HK-2 (cell line): ENCODE results near the gene IL16.

Experiments used
- DNase-seq: peaks from one replicate; pipeline ENCODE4 v3.0.0-alpha.2; 2018; ENCODE audit not compliant: unreplicated experiment

The IL16 gene

DNA sequence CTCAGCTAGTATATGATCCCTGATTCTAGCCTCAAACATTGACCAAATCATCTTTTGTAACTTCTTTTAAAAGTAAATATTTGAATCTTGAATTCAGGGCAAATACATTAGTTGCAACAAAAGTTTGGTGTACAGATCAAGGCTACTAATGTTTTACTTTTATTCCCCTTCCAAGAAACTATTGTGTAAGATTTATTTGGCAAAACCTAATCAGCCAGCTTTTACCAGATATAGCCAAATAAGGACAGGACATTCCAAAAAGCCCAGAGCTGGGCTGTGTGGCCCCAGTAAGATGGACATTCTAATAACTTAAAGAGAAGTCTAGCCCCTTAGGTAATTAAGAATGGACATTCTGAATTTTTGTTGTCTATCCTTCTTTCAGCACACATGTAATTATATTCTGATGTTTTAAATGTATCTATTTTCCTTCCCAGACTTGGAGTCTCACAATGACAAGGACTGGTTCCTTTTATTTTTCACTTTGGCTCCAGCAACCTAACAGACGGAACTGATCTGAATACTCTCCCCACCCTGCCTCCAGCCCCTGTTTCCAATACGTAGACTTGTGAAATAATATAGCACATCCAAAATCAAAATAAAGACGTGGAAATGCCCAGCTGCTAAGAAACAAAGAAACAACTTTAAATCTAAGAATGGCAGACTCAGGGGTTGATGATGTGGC is 79.2 kb downstream of the IL16 start:
- no peak for DNase-seq

DNA sequence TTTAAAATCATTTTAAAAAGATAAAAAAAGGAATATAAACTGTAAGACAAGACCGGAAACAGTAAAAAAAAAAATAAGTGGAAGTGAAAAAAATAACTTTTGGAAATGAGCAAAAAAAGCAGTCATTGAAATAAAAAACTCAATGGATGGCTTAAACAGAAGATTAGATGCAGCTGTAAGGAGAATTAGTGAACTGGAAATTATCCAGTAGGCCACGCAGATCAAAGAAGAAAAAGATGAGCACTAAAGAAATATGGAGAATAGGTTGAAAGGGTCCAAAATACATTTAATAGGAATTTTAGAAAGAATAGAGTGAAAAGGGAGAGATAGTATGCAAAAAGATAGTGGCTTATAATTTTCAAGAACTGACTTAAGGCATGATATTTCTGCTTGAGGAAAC is 80.3 kb downstream of the IL16 start:
- no peak for DNase-seq

DNA sequence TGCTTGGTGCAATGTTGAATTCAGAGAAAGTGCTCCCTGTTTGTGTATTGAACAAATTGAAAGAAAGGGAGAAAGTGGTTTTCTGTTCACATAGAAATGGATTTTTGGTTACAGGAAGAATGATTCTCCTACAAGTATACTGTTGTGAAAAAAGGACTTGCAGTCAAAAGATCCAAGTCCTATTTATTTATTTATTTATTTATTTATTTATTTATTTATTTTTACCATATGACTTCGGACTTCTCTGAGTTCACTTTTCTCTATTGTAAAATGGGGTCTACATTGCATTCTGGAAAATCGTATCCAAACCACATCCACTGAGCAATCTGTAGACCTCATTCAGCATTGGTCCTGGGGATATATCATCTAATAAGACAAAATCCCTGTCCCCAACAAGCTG is 81.2 kb downstream of the IL16 start:
- no peak for DNase-seq

DNA sequence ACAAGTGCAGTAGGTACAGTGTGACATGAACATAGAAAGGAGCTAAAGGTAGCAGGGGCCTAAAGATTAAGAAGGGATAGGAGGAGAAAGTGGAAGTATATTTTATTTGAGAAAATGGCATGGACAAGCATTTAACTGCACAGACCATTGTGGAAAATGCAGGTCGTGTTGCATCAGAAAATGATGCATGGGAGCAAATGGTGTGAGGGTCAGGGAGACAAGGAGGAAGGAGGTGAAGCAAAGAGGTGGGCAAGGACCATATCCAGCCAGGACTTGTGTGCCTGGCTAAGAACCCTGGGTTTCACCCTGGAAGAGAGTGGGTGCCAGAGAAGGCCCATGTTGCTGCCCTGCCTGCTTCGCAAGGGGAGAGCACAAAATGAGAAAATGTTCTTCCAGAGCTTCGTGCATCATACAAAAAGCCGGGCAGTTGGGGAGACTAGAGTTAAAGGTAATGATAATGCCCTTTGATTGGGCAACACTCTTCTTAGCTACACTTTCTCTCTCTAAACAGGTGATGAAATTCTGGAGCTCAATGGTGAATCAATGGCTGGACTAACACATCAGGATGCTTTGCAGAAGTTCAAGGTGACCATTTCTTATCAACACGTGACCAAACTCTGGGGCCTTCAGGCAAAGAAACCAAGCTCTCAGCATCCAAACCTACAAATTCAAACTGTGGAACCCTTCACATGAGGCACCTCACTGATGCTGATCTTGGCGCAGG is 81.8 kb downstream of the IL16 start:
- DNase-seq: no peak

DNA sequence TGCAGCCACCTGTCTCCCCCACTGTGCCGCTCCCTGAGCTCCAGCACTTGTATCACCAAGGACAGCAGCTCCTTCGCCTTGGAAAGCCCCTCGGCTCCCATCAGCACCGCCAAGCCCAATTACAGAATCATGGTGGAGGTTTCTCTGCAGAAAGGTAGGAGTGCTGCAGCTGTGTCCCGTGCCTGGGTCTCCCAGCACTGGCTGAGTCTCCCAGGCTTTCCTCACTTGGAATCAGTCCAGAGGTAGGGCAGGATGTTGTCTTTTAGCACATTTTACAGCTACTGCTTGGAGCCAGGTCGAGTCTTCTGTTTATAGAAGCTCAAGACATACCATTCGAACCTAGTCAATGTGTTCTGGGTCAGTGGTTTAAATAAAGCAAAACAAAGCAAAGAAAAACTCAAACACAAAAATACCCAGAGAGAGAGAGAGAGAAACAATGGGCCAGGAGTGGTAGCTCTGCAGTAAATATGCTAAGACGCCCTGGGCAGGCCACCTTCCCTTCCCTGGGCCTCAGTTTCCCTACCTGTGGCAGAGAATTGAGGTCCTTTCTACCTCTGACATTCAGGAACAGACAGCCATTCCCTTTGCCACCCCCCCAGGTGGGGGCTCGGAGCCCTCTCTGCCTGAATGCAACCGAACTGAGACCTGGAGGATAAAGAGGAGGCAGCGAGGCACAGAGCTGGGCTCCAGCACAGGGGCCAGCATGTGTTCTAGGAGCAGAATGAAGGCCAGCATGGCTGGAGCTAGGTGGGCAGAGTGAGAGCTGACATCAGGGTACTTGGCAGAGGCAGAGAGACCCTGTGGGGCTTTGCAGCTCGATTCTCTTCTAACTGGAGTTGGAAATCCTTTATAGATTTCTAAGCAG is 83.2 kb downstream of the IL16 start:
- no peak for DNase-seq

DNA sequence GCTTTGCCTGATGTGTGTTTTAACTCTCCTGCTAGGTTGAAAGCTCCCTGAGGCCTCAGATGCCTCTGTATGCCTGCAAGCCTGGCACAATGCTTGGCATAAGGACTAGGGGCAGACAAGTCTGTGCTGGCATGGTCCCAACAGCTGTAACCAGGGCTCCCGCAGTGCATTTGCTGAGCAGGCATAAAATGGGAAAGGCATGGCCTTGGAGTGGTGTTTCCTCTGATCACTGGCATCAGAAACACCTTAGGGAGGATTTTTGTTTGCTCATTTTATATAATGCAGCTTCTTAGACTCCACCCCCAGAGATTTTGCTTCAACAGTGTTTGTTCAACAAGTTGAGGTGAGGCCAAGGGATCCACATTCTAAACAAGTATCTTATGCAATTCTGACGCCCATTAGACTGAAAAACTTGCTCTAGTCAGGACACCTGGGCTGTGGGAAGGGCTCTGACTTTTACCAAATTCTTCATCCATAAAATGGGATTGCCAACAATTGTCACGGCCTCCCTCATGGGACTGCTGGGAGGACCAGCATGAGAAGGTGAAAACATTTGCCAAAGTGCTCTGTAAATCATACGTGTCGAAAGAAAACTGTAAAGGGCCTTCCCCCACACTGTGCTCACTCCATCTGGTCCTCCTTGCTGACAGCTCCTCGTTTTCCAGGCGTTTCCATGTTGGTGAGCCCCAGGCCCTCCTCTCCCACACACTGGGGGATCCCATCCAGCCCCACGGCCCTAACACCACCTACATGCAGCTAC is 84.2 kb downstream of the IL16 start:
- no peak for DNase-seq

DNA sequence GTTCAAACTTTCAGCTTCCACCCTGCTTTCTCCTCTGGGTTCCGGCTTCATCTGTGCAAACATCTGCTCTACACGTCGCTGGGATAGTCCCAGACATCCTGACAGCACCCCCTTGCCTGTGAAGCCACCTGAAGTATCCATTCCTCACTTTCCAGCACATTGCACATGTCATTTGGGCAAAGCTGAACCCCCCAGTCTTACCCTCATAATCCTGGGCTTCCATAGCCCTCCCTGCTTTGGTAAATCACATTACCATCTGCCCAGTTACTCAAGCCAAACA is 84.7 kb downstream of the IL16 start:
- no peak for DNase-seq

DNA sequence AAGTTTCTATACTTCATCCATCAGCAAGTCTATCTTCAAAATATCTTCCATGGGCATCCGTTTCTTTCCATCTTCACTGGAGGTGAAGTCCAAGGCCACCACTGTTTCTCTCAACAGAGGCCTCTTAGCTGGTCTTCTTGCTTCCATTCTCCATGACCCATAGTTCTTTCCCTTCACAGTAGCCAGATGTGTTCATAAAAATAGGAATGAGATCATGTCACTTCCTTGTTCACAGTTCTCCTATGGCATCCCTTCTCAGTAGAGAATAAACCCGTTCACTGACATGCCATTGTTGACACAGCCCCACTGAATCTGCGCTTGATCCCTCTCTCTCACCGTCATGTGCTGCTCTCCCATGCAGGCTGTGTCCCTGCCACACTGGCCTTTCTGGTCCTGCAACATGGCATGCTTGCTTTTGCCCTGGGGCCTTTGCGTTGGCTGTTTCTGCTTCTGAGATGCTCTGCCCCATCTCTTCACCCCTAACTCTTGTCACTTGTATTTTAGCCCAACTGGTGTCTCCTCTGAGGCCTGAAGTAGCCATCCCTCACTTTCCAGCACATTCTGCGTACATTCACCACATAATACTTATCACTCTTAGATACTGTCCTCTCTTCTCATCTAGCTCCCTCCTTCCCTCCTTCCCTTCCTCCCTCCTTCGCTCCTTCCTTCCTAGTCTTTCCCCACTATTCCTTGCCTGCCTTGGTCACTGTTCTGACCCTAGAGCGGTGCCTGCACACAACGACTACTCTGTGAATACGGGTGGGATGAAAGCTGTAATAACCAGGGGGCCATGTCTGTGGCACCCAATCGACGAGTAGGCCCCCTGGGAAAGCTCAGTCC is 85.3 kb downstream of the IL16 start:
- DNase-seq: no peak

DNA sequence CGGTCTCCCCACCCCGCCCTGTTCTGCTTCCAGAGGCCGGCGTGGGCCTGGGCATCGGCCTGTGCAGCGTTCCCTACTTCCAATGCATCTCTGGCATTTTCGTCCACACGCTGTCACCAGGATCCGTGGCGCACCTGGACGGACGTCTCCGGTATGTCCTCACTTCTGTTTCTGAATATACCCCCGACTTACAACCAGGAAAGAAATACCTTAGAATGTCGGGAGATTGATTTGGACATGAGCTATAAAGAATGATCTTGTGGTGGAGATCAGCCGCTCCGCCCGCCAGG is 85.9 kb downstream of the IL16 start:
- DNase-seq: no peak

DNA sequence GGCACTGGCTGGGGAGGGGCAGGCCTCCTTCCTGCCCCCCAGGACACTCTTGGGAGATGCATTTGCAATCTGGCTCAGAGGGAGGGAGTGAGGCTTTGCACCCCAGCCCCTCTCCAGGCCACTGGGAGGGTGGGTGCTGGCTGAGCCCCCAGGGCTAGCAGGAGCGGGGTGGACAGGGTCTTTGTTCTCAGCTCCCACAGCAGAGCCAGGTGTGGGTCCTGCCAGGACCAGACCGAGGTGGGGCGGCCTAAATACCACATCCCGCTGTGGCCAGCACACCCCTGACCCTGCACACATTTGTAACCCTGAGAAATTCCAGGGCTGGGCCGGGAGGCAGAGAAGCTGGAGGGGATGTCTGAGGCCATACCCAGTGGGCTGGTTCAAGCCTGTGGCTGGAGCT is 86.2 kb downstream of the IL16 start:
- no peak for DNase-seq

DNA sequence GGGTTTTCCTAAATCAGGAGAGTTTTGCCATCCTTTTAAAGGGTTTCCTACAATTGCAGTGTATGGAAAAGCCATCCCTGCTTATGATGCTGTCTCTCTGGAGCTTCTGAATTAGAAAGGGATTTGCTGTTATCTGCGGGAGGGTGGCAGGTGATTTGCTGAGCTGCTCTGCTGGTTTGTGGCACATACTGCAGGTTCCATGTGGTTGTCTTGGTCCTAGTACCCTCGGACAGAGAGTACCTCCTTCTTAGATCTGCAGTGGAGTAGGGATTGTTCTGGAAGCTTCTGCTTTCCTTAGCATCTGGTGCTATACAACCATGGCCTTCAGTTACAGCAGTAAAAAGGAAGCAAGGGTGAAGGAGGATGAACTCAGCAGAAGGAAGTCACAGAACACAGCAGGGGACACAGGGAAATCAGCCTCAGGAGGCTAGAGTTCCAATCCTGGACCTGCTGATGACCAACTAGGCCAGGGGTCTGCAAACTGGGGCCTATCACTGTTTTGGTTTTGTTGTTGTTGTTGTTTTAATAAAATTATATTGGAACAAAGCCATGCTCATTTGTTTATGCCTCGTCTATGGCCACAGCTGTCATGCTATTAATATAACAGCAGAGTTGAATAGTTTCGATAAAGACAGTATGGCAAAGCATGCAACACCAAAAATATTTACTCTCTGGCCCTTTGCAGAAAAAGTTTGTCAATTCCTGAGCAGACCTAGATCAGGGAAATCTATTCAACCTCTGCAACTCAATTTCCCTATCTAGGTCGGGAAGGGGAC is 87.8 kb downstream of the IL16 start:
- DNase-seq: no peak

DNA sequence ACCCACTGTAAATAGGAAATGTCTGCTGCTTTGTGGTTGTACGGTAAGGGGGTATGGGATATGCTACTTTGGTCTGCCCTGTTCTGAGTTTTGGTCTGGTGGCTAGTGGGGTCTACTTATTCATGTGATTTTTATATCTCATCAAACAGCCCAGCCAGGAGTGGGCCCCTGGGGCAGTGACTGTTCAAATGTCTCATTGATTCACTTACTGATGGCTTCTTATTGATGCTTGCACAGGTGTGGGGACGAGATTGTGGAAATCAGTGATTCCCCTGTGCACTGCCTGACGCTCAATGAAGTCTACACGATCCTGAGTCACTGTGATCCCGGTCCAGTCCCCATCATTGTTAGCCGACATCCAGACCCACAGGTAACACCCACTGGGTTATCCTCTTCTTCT is 88.8 kb downstream of the IL16 start:
- DNase-seq: no peak

DNA sequence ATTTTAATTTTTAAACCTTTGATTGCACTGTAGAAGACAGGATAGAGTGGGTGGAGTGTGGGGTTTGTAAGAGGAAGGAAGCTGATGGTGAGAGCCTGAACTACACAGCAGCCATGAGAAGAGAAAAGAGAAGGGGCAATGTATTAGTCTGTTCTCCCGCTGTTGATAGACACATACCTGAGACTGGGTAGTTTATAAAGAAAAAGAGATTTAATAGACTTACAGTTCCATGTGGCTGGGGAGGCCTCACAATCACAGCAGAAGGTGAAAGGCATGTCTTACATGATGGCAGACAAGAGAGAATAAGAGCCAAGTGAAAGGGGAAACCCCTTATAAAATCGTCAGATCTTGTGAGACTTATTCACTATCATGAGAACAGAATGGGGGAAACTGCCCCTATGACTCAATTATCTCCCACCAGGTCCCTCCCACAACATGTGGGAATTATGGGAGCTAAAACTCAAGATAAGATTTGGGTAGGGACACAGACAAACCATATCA is 90.0 kb downstream of the IL16 start:
- no peak for DNase-seq

DNA sequence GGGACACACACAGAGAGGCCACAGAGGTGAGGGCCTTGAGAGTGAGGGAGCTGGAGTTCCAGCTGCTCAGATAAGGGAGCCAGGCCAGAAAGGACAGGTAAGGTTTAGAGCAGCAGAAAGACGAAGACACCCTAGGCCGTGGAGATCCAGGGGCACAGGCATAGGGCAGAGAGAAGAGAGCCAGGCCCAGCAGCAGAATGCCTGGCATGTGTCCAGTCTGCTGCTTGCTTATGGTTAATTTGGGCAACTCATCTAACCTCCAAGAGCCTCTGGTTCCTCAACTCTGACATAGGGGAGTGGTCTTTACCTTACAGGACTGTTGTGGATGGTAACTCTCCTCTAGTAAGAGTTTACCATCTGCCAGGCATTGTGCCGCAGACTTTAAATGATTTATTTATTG is 91.4 kb downstream of the IL16 start:
- no peak for DNase-seq

DNA sequence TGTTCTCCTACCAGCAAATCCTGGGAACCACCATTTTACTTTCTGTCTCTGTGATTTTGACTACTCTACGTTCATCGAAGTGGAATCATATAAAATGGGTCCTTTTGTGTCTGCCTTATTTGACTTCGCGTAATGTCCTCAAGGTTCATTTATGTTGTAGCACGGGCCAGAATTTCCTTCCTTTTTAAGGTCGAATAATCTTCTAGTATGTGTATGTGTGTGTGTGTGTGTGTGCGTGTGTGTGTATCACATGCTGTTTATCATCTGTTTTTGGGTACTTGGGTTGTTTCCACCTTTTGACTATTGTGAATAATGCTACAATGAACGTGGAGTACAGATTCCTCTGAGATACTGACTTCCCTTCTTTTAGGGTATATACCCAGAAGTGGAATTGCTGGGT is 91.9 kb downstream of the IL16 start:
- DNase-seq: no peak

DNA sequence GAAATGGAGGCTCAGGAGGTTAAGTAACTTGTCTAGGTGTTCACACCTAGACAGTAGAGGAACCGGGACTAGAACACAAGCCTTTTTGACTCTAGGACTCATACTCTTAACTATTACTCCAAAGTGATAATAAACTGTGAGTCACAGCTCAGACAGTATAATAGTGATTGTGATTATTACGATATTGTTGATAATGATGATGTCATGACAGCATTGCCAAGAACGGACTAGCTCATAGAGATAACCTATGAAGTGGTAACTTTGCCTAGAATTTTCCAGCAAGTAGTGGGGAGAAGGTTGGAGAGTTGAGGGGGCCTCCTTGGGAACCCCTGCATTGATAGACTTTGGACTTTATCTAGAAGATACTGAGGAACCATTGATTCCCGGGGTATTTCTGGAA is 93.2 kb downstream of the IL16 start:
- DNase-seq: no peak

DNA sequence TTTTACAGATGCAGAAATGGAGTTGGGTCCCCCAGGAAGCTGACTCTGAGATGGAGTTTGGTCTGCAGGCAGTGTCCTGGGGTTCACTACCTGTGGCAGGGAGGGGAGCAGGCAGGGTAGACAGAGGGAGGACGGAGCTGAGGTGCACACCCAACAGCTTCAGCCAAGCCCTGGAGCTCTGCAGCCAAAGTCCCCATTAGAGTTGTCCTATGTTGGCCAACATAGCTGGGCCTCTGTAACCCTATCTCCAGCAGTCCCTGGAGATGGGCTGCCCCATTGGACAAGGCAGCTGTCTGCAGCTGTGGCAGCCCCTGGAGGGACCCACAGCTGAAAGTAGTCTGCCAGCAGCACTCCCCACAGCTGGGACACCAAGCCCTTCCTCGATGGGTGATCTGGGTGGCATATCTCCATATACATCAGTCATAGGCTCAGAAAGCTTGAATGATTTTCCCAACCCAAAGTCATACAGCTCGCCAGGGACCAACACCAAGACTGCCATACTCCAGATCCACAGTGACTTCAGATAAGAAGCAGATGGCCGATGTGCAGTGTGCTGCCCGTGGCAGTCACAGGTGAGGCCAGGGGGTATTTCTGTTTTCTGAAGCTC is 95.3 kb downstream of the IL16 start:
- no peak for DNase-seq

DNA sequence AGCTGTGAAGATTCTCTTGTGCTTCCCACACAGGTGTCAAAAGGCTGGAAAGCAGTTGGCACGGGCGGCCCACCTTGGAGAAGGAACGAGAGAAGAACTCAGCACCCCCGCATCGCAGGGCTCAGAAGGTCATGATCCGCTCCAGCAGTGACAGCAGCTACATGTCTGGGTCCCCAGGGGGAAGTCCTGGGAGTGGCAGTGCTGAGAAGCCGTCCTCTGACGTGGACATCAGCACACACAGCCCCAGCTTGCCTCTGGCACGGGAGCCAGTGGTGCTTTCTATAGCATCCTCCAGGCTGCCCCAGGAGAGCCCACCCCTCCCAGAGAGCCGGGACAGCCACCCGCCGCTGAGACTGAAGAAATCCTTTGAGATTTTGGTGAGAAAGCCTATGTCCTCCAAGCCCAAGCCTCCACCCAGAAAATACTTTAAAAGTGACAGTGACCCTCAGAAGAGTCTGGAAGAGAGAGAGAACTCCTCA is 95.9 kb downstream of the IL16 start:
- DNase-seq: no peak

DNA sequence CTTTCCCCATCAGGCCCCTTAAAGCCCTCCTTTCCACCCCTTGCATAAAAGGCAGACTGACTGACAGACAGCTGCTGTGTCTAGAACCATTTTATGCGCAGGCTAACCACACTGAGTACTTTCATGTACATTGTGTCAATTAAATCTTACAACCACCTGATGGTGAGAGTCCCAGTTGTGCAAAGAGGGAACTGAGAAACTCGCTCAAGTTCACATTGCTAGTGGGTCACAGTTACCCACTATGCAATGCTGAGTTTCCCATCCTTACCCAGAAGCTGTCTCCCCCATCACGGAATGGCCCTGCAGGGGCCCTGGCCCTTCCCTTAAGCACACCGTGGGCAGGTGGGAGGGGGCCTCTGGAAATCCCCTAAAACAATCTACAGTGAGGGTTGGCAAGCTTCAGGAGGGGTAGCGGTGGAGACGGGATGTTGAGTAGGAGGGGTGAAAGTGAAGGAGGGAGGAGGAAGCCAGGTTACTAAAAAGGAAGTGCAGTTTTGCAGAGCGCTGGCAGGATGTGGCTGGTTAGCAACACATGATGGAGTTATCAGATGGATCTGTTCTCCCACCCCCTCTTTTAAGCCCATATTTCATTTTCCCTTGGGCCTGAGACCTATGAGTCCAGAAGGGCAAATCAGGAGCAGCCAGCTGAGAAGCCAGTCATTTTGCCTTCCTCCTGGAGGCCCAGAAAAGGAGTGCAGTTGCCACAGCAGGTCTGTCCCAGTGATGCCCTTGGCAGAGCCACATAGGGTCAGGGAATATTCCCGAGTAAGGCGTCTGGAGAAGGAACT is 97.2 kb downstream of the IL16 start:
- DNase-seq: no peak
